HepG2 (cell line): ENCODE measurements around the gene AS3MT. TPM values are rescaled to one million over a fixed set of nuclear protein-coding genes. Genes with fewer than 3 reads are reported as not detected.

Source experiments
- ELF4 ChIP-seq: sonication (generic); formaldehyde crosslinking; IDR thresholded peaks from 2 replicates; pipeline ENCODE4 v1.5.0; 2020; ENCODE audit warnings: missing genetic modification reagents, mild to moderate bottlenecking, moderate library complexity, borderline replicate concordance
- GPN1 ChIP-seq: sonication (generic); formaldehyde crosslinking; IDR thresholded peaks from 2 replicates; pipeline ENCODE4 v1.5.1; 2020; ENCODE audit warnings: missing genetic modification reagents, borderline replicate concordance
- GTF3A ChIP-seq: sonication (generic); formaldehyde crosslinking; conservative IDR thresholded peaks from 2 replicates; pipeline ENCODE4 v1.4.0; 2020; ENCODE audit warnings: mild to moderate bottlenecking, missing genetic modification reagents
- ISX ChIP-seq: sonication (generic); formaldehyde crosslinking; conservative IDR thresholded peaks from 2 replicates; pipeline ENCODE4 v1.5.0; 2020; ENCODE audit warnings: missing genetic modification reagents
- KDM1A ChIP-seq: IDR thresholded peaks from 2 replicates; pipeline ENCODE4 v1.6.1; 2016; ENCODE audit warnings: missing compliant biosample characterization
- KIAA2018 ChIP-seq: sonication (generic); formaldehyde crosslinking; IDR thresholded peaks from 2 replicates; pipeline ENCODE4 v1.5.0; 2020; ENCODE audit warnings: mild to moderate bottlenecking, missing genetic modification reagents, borderline replicate concordance
- NFRKB ChIP-seq: fragments of 450-650 bp; IDR thresholded peaks from 2 replicates; pipeline ENCODE4 v1.6.1; 2017
- NKX3-1 ChIP-seq: sonication (generic); formaldehyde crosslinking; IDR thresholded peaks from 2 replicates; pipeline ENCODE4 v1.5.0; 2020; ENCODE audit warnings: missing genetic modification reagents
- PCBP1 ChIP-seq: fragments of 200-400 bp; formaldehyde crosslinking; IDR thresholded peaks from 2 replicates; pipeline ENCODE4 v1.6.1; 2017; ENCODE audit warnings: mild to moderate bottlenecking, low read depth, low read length, borderline replicate concordance
- PHF8 ChIP-seq: sonication (generic); formaldehyde crosslinking; IDR thresholded peaks from 2 replicates; pipeline ENCODE4 v1.5.0; 2020; ENCODE audit warnings: missing genetic modification reagents
- REST ChIP-seq, 2 experiments: IDR thresholded peaks; 2 replicates each; pipeline ENCODE4 v1.6.1; 2011 to 2012; ENCODE audit warnings: low read length in 2 of 2, borderline replicate concordance in 1 of 2, low read depth in 1 of 2, mild to moderate bottlenecking in 1 of 2, moderate library complexity in 1 of 2
- ZNF362 ChIP-seq: sonication (generic); formaldehyde crosslinking; IDR thresholded peaks from 2 replicates; pipeline ENCODE4 v1.4.0; 2020; ENCODE audit warnings: missing genetic modification reagents, mild to moderate bottlenecking, borderline replicate concordance
- ZNF503 ChIP-seq: sonication (generic); formaldehyde crosslinking; IDR thresholded peaks from 2 replicates; pipeline ENCODE4 v1.4.0; 2020; ENCODE audit warnings: missing genetic modification reagents
- ZNF547 ChIP-seq: sonication (generic); formaldehyde crosslinking; IDR thresholded peaks from 2 replicates; pipeline ENCODE4 v1.5.1; 2020; ENCODE audit warnings: mild to moderate bottlenecking, missing genetic modification reagents
- ZNF589 ChIP-seq: sonication (generic); formaldehyde crosslinking; conservative IDR thresholded peaks from 2 replicates; pipeline ENCODE4 v1.8.0; 2022; ENCODE audit warnings: mild to moderate bottlenecking, moderate library complexity, missing genetic modification reagents
- polyA plus RNA-seq, 8 experiments: library from polyadenylated mRNA; depleted of rRNA in 3 of 8; stranded (reverse) in 7 of 8; unstranded in 1 of 8; fragments of >200 nt; fragmentation: Illumina TruSeq in 4 of 8; extraction: Trizol in 4 of 8; gene quantifications; 2 replicates each; pipeline versions ENCODE4 v1.2.1 to v1.2.3, GENCODE V29; 2011 to 2016; ENCODE audit warnings: low read depth in 4 of 8, missing spikeins in 1 of 8, mixed read lengths in 1 of 8; ENCODE audit not compliant: insufficient read depth in 1 of 8
- total RNA-seq, 5 experiments: library from RNA; depleted of rRNA; stranded (reverse); fragments of >200 nt; fragmentation: Illumina TruSeq; extraction: Trizol; gene quantifications; 2 replicates each; pipeline ENCODE4 v1.2.3, GENCODE V29; 2016; ENCODE audit warnings: low read depth in 1 of 5

AS3MT gene
- total and polyA plus RNA-seq, 2 of the 13 experiments (the other 11 are each of a cell fraction or from before 2014, with no cell fraction given): 8.7 to 17.4 TPM

- TF ChIP-seq ZNF503 (CRISPR knock-in tag) (no peak), NKX3-1 (CRISPR knock-in tag) (no peak), PHF8 (CRISPR knock-in tag) (no peak), ZNF362 (CRISPR knock-in tag) (no peak), ZNF547 (CRISPR knock-in tag) (no peak), GPN1 (CRISPR knock-in tag) (no peak), REST (IDR thresholded peaks at IDR 0.05; ENCODE audit: borderline replicate concordance in 1 of 2, low read depth in 1 of 2, low read length in 2 of 2) (no peak), ZNF589 (CRISPR knock-in tag) (no peak), KIAA2018 (no peak), KDM1A (CRISPR knock-in tag) (no peak), ISX (no peak), PCBP1 (no peak), GTF3A (CRISPR knock-in tag) (no peak), NFRKB (no peak), ELF4 (no peak)
Measured at GRCh38 chr10:102917314-102917961, 48.2 kb downstream of the AS3MT start (continued).
